ENCODE results near the gene SBNO2. TPM values are rescaled to one million over a fixed set of nuclear protein-coding genes. Genes with fewer than 3 reads are reported as not detected.

SBNO2 gene
- total and polyA plus RNA-seq, 9 of the 15 experiments (the other 6 are each of a cell fraction or from before 2014, with no cell fraction given): 0.01 to 46.2 (median 6.7) TPM

GRCh38 chr19:1132552-1133383 lies 41.3 kb downstream of the SBNO2 start:
- peaks cover 7% of the 10 kb centered on the region; the same call in 1 of the 3 replicates for H3K36me3 ChIP-seq (ENCODE audit: control insufficient read depth, insufficient read depth, low read length)
- H3K9me1 ChIP-seq (ENCODE audit: control insufficient read depth, insufficient read depth, low read length): peaks cover 3% of the 10 kb centered on the region
- no TSS peak for BruUV-seq (replicated peaks)
- CTCF ChIA-PET (ENCODE audit: low intra/inter-chr PET ratio): no interaction called here
- peak overlapping the region; percentile 80; the same call in 2 of the 3 replicates for H3K27ac ChIP-seq (ENCODE audit: extremely low read depth, low read depth, low read length)
- H4K20me1 ChIP-seq (replicated peaks; ENCODE audit: control insufficient read depth, insufficient read depth, low read length): no peaks in the 10 kb centered on the region; the same call in 1 of the 2 replicates
- peaks cover 16% of the 10 kb centered on the region; the same call in 2 of the 3 replicates for H3K79me2 ChIP-seq (ENCODE audit: control insufficient read depth, insufficient read depth, low read length)
- FAIRE-seq: no peak
- TF ChIP-seq ZBTB9 (CRISPR knock-in tag; IDR thresholded peaks at IDR 0.05) (no peak), ZSCAN29 (IDR thresholded peaks at IDR 0.05) (no peak), IFI16 (CRISPR knock-in tag; IDR thresholded peaks at IDR 0.05) (no peak), NFE2 (IDR thresholded peaks at IDR 0.05; ENCODE audit: low read depth) (no peak), ZFP91 (CRISPR knock-in tag; IDR thresholded peaks at IDR 0.05) (no peak), POLR2G (IDR thresholded peaks at IDR 0.05; ENCODE audit: low read depth, low read length) (0 out of 2 replicates have a peak, but pooled peaks have one; percentile 2), ZBTB33 (CRISPR knock-in tag; IDR thresholded peaks at IDR 0.05) (peak; percentile 65), RBFOX2 (IDR thresholded peaks at IDR 0.05; ENCODE audit: low read depth, low read length) (0 out of 2 replicates have a peak, but pooled peaks have one; percentile 4), ZBTB1 (CRISPR knock-in tag; IDR thresholded peaks at IDR 0.05; ENCODE audit: borderline replicate concordance, low read depth) (peak; percentile 35; the same call in 1 of the 2 replicates)
- peak overlapping the region; percentile 39 for H3K4me3 ChIP-seq
- POLR2A ChIA-PET: interaction anchor here (0.6 to 1.4 kb wide), 3 partner anchors 82 to 136 kb away, joined by 3 to 4 read pairs (median 3); partner anchors contain the start of gene CIRBP
- ATAC-seq: peak; percentile 5; the same call in 2 of the 3 replicates
- 88% methylated on average over 24 of the region's 48 CpGs for whole genome bisulfite sequencing (ENCODE audit: insufficient coverage, low coverage, missing lambda C conversion rate)
- H3K9ac ChIP-seq (ENCODE audit: insufficient read depth in 1 of 2, low read depth in 2 of 2, low read length in 2 of 2): peak overlapping the region; percentile 53 to 90; a peak in 3 of 4 replicates
- in situ Hi-C loops (cut with MboI): no loop called here
- no peaks in the 10 kb centered on the region for H3K27me3 ChIP-seq (ENCODE audit: control insufficient read depth in 2 of 2, insufficient read depth in 2 of 2, low read length in 2 of 2)
- no peak for DNase-seq (ENCODE audit: extremely low read depth in 1 of 4, low spot score in 3 of 4)
- H3K9me3 ChIP-seq (replicated peaks; ENCODE audit: control insufficient read depth, insufficient read depth, low read depth, low read length): no peaks in the 10 kb centered on the region
- H3K4me2 ChIP-seq (ENCODE audit: insufficient read depth, low read length): peak overlapping the region; percentile 50; the same call in 1 of the 2 replicates
- intact Hi-C loops (cut with micrococcal nuclease): no loop called here
- peaks cover 5 to 68% of the 10 kb centered on the region in 2 experiments for H3K4me1 ChIP-seq (replicated peaks in 1 of 2; ENCODE audit: control insufficient read depth in 2 of 2, insufficient read depth in 2 of 2, low read length in 2 of 2)
- H2AFZ ChIP-seq (ENCODE audit: low read depth, low read length): 0 out of 2 replicates have a peak overlapping the region, but pooled peaks have one; percentile 45
